Activated T-cell treated with anti-CD3 and anti-CD28 coated beads for 24 hours (primary cell): ENCODE data around the gene MSLN.
A peak's percentile ranks its signal among the peaks of the same experiment; 100 is the strongest.

Experiments used
- DNase-seq: peaks from one replicate; pipeline ENCODE4 v3.0.0-alpha.2; 2020; ENCODE audit warnings: low read depth

The MSLN gene

DNA sequence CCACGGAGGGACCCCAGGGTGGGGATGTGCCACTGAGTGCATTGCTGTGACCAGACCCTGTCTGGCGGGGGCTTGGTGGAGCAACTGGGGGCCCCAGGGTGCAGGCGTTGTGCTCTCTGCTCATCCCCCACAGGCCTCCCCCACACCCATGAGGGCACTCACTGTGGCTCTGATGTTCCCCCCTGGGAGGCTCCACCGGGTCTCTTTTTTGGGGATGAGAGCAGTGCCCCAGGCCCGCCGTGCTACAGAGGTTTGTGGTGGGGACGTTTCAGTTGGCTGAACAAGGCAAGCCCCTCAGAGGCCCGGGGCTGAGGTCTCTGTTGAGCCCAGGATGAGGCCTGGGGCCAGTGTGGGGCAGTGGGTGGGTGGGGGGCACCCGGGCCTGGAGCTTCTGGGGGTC, 36.8 kb upstream of the MSLN start:
- no peak for DNase-seq

DNA sequence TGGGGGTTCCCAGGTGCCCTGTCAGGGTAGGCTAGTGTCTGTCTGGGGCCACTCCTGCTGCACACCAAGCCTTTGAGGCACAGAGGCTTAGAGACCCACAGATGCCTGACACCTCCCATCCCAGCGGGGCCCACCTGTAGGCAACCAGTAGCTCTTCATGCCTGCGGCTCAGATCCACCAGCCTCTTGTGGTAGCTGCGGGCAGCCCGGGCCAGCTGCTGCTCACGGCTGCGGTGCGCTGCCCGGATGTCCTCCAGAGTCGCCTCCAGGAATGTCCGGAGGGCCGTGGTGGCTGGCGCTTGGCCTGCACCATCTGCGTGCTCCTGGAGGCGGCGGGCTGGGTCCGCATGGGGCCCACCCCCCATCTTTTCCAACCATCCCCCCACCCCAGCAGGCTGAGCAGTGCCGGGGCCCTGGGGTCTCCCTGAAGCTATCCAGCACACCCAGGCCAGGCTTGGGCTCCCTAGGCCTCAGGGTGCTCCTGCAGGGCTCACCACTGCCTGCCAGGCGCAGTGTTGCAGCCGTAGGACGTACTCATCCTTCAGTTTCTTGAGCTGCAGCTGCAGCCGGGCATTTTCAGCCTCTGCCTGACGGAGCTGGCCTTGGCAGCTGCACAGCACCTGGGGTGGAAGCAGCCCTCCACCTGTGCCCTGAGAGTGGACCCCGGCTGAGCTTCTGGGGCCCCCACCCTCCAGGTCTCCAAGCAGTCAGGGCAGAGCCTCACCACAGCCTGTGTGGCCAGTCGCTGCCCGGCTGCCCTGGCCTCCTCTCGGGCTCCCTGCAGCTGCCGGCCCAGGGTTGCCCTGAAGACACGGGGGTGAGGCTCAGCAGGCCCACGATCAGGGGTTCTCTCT, 36.1 kb upstream of the MSLN start:
- DNase-seq = no peak

DNA sequence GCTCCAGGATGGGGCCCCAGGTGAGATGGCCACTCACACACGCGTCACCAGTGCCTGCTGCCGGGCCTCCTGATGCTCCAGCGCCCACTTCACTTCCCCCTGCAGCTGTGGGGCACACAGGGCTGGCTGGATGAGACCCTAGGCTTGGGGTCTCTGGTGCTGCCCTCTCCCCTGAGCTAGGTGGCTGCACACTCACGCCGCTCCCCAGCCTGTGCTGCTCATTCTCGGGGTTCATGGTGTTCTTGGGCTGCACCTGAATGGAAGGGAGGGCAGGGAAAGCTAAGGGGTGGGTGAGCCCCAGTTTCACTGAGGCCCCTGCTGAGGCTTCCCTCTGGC, 35.5 kb upstream of the MSLN start:
- DNase-seq = no peak

DNA sequence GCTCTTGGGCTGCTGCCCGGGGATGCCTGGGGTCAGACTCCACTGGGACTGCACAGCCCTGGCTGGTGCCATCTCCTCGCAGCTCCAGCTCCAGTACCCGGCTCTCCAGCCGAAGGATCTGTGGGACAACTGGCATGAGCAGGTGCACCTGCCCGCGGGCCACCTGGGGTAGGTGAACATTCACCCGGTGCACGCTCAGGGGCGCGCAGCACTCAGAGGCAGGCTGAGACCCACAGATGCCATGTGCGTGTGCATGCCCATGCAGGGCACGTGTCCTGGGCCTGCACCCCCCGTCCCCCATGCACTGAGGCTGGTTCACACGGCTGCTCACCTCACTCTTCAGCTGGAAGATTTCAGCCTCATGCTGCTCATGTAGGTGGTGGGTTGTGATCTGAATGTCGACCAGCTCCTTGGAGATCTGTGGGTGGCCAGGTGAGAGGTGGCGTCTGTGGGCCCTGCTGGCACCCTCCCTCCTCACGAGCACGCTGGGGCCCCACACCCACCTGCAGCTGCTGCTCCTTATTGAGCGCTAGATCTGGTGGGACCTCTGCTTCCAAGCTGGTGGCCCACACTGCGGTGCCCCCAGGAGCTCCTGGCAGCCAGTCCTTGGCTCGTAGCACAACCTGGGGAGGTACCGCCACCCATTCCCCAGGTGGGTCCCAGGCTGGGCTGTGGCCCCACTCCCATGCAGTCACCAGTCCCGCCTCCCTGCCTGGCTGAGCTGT, 34.9 kb upstream of the MSLN start:
- DNase-seq = no peak

DNA sequence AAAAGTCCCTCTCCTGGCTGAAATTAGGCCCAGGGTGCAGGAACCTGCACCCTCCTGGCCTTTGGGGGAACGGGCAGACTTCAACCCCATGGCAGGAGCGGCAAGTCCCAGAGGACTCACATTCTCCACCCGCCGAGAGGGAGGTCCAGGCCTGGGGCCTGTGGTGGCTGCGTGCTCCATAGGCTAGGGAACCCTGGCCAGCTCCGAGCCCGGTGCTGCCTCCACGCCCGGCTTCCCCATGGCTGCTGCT, 34.4 kb upstream of the MSLN start:
- DNase-seq = no peak

DNA sequence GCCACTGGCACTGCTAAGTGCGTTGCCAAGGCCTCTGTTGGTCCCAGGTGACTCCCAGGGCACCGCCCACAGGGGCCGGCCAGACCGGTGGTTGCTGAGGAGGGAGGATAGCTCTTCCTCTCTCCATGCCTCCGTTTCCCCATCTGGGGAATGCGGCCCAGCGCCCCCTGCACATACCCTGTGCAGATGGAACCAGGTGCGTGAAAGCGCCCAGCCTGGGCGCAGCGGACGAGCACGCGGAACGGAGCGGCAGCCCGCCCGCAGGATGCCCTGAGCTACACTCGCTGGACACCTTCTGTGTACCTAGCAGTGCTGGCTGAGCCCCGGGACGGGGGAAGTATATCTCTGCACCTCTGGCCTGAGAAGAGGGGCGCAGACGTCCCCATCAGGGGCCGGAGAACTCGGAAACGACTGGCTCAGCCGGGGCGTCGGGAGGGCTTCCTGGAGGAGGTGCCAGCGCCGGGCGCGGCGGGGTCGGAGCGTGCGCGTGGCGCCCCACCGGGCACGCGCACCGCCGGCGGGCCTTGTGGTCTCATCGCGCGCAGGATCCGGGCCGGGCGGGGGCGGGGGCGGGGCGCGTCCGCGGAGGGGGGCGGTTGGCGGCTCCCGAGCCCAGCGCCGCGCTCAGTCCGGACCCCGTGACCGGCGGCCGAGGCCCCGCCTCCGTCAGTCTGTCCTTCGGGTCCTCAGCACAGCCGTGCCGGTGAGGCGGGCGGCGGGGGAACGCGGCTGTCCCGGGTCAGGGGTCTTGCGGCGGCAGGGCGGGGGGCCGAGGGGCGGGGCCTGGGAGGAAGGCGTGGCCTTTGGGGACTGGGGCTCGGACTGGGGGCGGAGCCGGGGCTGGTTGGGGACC, 33.9 kb upstream of the MSLN start, which contains the start of the genes CCDC78 and HAGHL:
Gene CCDC78 (minus strand): TSS at position 6 of the 853 bp plus-strand sequence. CDS start 76 bp downstream, outside the sequence.
Gene HAGHL (plus strand): TSS at position 669 of the 853 bp plus-strand sequence. CDS start 404 bp downstream, outside the sequence.
- DNase-seq = peak; percentile 52

DNA sequence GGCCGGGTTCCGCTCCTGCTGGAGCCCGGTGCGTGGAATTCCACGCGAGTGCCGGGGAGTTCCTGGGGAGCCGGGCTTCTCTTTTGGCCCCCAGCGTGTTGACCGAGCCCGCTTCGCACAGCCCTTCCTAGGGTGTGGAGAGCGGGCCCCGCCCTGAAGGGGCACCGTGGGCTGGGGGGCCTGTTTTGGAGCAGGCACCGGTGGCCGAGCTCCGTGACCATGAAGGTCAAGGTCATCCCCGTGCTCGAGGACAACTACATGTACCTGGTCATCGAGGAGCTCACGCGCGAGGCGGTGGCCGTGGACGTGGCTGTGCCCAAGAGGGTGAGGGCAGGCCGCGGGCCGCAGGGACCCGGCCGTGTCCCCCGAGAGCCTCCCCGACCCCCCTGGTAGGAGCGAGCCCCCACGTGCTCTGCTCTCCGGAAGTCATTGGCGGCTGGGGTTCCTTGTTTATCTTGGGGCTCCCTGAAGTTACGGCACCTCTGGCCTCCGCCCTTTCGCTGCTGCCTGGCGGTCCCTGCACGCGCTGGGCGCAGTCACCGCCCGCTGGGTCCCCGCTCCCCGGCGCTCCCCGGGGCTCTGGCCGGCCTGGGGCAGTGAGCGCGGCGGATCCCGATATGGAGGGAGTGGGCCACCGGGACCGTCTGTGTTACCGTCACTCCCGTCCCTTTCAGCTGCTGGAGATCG, 33.1 kb upstream of the MSLN start:
- DNase-seq = no peak

DNA sequence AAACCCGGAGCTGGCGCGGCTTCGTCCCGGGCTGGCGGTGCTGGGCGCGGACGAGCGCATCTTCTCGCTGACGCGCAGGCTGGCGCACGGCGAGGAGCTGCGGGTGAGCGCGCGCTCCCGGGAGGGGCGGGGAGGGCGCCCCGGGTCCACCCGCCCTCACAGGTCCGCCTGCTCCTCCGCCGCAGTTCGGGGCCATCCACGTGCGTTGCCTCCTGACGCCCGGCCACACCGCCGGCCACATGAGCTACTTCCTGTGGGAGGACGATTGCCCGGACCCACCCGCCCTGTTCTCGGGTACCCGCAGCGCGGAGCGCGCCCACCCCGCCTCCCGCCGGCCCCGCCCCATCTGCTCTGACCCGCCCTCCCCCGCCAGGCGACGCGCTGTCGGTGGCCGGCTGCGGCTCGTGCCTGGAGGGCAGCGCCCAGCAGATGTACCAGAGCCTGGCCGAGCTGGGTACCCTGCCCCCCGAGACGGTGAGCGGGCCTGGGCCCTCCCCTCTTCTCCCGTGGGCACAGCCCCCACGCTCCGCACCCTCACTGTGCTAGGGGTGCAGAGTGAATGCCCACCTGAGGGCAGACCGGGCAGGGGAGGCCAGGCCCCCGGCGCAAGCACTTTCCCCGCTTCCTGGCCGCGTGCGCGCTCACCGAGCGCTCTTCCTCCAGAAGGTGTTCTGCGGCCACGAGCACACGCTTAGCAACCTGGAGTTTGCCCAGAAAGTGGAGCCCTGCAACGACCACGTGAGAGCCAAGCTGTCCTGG, 32.2 kb upstream of the MSLN start:
- peak; percentile 49 for DNase-seq

DNA sequence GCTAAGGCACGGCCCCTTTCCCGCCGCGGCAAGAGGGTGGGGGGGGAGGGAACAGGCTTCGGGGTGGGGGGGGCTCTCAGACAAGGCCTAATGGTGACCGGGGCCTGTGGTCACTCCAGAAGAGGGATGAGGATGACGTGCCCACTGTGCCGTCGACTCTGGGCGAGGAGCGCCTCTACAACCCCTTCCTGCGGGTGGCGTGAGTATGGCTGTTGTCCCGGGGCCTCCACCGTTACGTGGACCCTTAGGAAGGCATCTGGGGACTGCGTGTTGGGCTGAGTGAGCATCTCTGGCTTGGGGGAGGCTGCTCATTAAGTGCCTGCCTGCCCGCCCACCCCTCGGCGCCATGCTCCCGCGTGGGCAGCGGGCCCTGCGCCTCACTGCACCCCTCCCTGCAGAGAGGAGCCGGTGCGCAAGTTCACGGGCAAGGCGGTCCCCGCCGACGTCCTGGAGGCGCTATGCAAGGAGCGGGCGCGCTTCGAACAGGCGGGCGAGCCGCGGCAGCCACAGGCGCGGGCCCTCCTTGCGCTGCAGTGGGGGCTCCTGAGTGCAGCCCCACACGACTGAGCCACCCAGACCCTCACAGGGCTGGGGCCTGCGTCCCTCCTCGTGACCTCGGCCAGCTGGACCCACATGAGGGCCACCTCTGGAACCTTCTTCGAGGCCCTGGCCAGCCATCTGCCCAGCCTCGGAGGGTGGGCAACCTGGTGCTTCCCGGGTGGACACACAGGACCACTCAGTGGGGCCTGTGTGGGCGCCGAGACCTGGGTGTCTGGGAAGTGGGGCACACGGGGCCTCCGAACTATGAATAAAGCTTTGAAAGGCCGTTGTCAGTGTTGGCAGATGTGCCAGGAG, 31.4 kb upstream of the MSLN start:
- DNase-seq = no peak

DNA sequence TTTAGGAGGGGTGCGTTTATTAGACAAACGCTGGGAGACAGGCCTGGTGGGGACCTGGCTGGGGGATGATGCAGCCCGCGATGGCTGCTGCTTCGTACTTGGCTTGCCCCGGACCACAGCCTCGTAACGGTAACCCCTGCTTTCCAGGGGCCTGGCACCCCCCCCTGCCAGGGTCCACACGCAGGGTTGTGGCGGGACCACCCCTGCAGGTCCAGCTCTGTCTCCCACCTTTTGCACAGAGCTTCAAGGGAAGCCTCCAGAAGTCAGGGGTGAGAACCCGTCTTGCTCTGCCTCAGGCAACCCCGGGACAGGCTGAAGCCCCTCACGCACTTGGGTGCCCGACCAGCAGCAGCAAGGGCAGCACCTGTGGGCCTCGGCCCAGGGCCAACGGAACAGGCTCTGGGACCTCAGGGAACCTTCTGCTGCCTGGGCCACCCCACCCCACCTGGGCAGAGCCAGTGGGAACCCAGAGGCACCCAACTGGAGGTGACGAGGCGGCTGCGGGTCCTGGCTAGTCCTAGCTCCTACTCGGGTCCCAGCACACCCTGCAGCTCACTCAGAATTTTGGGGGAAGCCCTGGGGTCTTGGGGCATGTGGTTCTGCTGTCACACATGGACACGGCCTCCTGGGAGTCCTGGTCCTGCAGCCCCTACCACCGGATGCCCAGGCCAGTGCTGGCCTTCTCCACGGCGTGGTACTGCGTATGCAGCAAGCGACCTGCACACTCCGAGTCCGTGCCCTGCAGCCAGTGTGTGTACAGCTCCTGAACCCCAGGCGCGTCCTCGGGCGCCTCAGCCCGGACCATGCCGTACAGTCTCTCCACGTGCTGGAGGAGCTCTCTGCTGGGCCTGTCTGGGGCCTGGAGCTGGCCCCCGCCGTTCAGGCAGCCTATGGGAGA, 30.5 kb upstream of the MSLN start:
- DNase-seq = no peak

DNA sequence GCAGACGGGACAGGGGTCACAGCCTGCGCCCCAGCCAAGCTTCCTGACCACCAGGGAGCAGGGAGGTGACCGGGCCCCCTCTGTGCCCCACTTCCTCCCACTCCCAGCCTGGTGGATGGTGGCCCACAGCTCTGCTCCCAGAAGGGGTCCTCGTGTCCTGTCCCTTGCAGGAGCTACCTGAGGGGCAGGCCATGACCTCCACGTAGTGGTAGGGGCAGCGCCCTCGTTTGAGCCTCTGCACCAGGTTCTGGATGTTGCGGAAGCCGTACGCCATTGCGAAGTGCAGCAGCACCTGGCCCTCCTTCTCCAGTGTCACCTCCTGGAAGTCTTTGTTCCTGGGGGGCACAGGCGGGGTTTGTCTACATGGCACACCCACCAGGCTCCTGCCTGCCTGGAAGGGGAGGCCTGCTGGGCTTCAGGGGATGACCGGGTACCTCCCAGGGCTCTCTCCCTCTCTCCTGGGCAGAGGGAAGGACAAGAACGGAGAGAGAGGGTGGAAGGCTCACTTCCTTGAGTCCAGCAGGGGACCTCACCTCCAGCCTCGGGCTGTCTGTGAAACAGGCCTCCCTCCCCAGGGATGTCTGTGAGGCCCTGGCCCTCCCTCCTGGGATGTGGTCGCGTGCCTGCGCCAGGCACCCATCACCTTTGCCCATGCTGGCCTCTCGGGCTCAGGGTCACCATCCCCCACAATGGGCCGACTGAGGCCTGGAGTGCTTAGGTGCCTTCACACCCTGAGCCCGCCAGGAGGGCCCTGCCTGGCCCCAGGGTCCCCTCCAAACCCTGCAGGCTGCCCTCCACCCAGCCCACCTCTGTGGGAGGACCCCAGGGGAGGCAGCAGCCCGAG, 29.6 kb upstream of the MSLN start:
- no peak for DNase-seq

DNA sequence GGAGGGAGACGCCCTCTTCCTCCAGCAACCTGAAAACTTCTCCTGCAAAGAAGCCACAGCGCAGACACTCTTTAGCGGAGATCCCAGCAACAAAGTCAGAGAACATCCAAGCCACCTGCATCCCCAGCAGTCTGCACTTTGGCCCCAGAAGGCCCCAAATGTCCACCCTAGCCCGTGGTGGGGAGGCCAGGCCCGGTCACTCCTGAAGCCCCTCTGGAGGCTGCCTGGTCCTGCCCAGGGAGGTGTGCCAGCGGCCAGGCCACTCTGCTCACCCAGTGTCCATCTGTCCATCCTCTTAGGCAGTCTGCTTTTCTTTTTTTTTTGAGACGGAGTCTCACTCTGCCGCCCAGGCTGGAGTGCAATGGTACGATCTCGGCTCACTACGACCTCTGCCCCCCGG, 28.2 kb upstream of the MSLN start:
- DNase-seq = no peak

DNA sequence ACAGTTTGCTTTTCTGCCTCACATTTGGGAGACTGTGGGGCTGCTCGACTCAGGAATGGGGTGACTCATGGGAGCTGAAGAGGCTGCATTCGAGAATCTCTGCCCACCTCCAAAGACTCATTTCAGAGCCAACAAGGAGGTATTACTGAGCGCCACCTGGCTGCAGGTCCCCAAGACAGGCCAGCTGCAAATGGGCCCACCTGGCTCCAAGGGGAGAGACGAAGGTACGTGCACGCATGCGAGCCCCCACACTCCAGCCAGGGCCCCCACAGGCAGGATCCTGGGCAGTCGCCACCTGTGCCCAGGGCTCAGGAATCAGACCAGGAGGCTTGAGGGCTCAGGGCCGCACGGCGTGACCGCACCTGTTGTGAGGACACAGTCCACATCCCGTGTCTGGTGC, 27.6 kb upstream of the MSLN start:
- DNase-seq = no peak

DNA sequence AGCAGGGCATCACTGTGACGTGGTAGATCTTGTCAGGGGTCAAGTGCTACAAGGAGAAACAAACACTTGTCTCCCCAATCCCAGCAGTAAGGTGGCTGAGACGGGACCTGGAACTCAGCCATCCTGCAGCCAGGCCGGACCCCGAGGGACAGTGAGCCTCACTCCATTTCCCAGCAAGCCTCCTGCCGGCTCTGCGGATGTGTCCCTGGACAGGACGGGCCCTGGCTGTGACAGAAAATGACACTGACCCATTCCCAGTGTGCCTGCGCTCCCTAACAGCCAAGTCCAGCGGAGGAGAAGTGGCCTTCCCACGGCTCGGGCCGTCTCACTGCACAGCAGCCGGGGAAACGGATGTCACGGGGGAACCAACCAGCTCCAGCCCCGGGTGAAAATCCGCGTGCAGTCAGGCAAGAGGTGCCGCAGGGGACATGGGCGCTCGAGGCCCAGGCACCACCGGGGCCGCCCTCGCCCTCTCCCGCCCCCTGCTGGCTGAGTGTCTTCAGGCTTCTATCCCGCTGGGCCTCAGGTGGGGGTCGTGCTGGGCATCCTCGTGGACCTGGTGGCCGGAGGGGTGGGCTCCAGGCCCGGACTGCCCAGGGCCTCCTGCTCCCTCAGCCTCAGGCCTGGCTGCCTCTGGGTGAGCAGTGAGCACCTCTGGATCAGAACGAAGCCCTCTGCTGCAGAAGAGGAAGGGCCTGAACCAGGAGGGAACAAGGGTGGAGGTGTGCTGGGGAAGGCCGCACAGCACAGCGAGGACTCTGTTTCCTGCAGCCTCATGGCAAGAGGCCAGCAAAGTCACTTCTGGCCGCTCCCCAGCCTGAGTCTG, 26.9 kb upstream of the MSLN start:
- no peak for DNase-seq

DNA sequence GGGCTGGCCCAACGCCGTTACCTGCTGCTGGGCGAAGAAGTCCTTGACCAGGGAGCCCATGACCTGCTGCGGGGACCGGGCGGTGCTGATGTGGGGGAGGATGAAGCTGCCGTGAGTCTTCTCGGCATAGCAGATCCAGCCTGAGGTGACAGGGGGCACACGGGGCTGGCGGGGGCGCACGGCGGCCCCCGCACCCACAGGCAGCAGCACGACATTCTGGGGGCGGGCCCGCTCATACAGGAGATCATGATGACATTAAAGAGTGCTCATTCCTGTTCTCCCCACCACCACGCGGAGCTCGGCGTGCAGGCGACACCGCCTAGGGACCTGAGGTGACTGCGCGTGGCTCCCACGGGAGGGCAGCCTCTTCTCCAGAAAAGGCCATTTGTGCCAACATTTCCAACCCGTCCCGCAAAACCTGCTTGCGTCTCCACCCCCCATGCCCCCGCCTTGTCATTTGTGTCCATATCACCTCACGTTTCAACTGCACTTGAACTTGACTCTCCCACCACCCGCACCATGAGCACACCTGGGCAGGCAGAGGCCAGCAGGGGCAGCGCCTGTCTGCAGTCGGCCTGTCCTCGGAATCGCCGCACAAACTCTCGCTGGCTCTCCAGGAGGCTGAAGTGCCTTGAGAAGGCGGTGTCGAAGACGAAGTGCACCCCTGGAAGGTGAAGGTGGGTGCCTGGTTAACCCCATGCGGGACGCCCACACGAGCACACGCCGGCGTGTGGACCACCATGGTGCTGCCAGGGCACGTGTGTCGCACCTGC, 26.1 kb upstream of the MSLN start:
- no peak for DNase-seq

DNA sequence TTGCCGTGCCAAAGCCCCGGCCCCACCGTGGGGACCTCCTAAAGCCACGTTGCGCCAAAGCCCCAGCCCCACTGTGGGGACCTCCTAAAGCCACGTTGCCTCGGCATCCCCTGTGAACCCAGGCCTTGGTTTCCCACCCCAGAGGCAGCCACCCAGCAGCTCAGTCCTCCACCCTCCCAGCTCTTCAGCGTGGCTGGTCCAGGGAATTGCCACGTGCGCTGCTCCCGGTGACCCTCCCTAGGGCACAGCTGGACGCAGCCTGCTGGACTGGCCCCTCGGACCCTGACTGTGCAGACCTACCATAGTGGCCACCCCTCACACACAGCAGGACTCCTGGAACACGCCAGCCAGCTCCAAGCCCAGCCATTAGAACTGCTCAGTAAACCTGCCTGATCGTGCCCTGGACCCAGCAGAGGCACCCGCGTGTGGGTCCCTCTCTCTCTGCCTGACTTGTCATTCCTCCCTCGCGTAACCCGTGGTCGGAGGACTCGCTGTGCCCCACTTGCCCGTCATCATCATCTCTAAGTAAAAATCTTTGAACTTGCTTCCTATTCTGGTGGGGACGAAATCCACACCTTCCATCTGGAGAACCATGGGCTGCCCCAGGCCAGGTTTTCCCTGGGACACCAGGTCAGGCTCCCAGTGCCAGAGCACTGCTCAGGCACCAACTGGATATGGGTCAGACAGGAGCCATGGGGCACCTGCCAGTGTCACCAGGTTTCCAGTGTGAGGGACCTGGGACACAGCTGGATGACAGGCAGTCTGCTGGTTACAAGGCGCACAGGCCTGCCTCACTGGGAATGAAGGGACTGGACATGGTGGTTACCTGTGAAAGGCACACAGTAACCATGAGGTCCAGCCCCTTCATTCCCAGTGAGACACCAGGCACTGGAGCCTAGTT, 25.3 kb upstream of the MSLN start:
- DNase-seq = no peak
